ENCODE results near the gene GHRH.

The GHRH gene

GRCh38 chr20:37205794-37206193 is 55.8 kb downstream of the GHRH start:
- DNase-seq (ENCODE audit: low read depth, low spot score): no peak

GRCh38 chr20:37205130-37205529 is 56.5 kb downstream of the GHRH start:
- no peak for DNase-seq (ENCODE audit: low read depth, low spot score)

- DNase-seq (ENCODE audit: low read depth, low spot score): no peak
These were observed 57.6 kb downstream of the GHRH start for GRCh38 chr20:37204056-37204455.

- DNase-seq (ENCODE audit: low read depth, low spot score): peak; percentile 65
These were observed 59.2 kb downstream of the GHRH start for GRCh38 chr20:37202267-37202943.

- DNase-seq (ENCODE audit: low read depth, low spot score): no peak
These were observed 59.8 kb downstream of the GHRH start for GRCh38 chr20:37201827-37202162.

All from smooth muscle cell of the brain vasculature (primary cell).